Natural killer cell (primary cell): Measurements from ENCODE around the gene CCNQ. TPM values are rescaled to one million over a fixed set of nuclear protein-coding genes. Genes with fewer than 3 reads are reported as not detected.

ENCODE experiments used
- ATAC-seq, 3 donors: fragments of 150-1000 bp in 2 of 3; fragments of 200-7000 bp in 1 of 3; cut with Tn5 transposase; 1 replicate in 1 of 3; 2 replicates in 2 of 3; pipeline ENCODE4 v1.10.0; 2021; ENCODE audit warnings: mild to moderate bottlenecking in 2 of 3, moderate library complexity in 2 of 3
- DNase-seq, 2 donors: peaks; one replicate each; pipeline versions ENCODE4 v3.0.0 to v3.0.0-alpha.2; 2013 to 2021; ENCODE audit warnings: mixed read lengths in 1 of 2
- H3K27ac ChIP-seq: one replicate; pipeline ENCODE4 v1.5.1; 2013; ENCODE audit warnings: mild to moderate bottlenecking, low read length
- H3K27me3 ChIP-seq: one replicate; pipeline ENCODE4 v1.6.1; 2013; ENCODE audit warnings: low read length; ENCODE audit not compliant: control insufficient read depth, insufficient read depth
- H3K36me3 ChIP-seq: one replicate; pipeline ENCODE4 v1.6.1; 2013; ENCODE audit warnings: low read length; ENCODE audit not compliant: control insufficient read depth, insufficient read depth
- H3K4me1 ChIP-seq: one replicate; pipeline ENCODE4 v1.6.1; 2013; ENCODE audit warnings: low read length; ENCODE audit not compliant: control insufficient read depth, insufficient read depth
- H3K4me3 ChIP-seq: one replicate; pipeline ENCODE4 v1.5.1; 2013; ENCODE audit warnings: low read length
- H3K9me3 ChIP-seq: one replicate; pipeline ENCODE4 v1.6.1; 2013; ENCODE audit warnings: low read length; ENCODE audit not compliant: control insufficient read depth, insufficient read depth
- H3K27ac Mint-ChIP-seq, 2 donors: one replicate each; pipeline ENCODE4 v1.8.0; 2022; ENCODE audit warnings: mild to moderate bottlenecking in 2 of 2, mixed read lengths in 2 of 2, moderate library complexity in 1 of 2
- H3K27me3 Mint-ChIP-seq, 2 donors: one replicate each; pipeline ENCODE4 v1.8.0; 2022; ENCODE audit warnings: low read depth in 2 of 2, mixed read lengths in 2 of 2
- H3K36me3 Mint-ChIP-seq: one replicate; pipeline ENCODE4 v1.8.0; 2022; ENCODE audit warnings: mixed read lengths
- H3K4me1 Mint-ChIP-seq, 2 donors: one replicate each; pipeline ENCODE4 v1.8.0; 2022; ENCODE audit warnings: mixed read lengths in 2 of 2
- H3K4me3 Mint-ChIP-seq: one replicate; pipeline ENCODE4 v1.8.0; 2022; ENCODE audit warnings: mild to moderate bottlenecking, moderate library complexity, mixed read lengths
- H3K9me3 Mint-ChIP-seq, 2 donors: one replicate each; pipeline ENCODE4 v1.8.0; 2022; ENCODE audit warnings: mixed read lengths in 2 of 2
- CTCF ChIP-seq: fragments of 200-600 bp; IDR thresholded peaks from one replicate; pipeline ENCODE4 v1.8.0; 2022; ENCODE audit warnings: antibody characterized with exemption
- WGBS: methylation state at CpG from one replicate; pipeline ENCODE4 v1.1.7; 2013; ENCODE audit warnings: missing lambda C conversion rate; ENCODE audit not compliant: insufficient coverage; 5-methylcytosine and 5-hydroxymethylcytosine counted together
- intact Hi-C: fragments of 100-400 bp; cut with micrococcal nuclease; formaldehyde crosslinking; loops from one replicate; pipeline ENCODE4 v1.14.2; 2022
- total RNA-seq, 4 donors: library from RNA; stranded (reverse); fragments of 120-200 nt in 1 of 4; gene quantifications; one replicate each; pipeline versions ENCODE4 v1.2.3 to v1.2.4, GENCODE V29; 2013 to 2022

CCNQ gene
- total RNA-seq, 3 donors from 2014 or later (not counting 1 experiment from before 2014, with no cell fraction given), result 9.0 to 17.2 (median 12.5) TPM

- no peak overlapping the region for H3K4me3 Mint-ChIP-seq
- no peaks in the 10 kb centered on the region for H3K4me1 Mint-ChIP-seq
- Histone ChIP-seq H3K9me3 (no peaks in the 10 kb centered on the region), H3K27ac (no peak overlapping the region), H3K27me3 (peaks cover 10% of the 10 kb centered on the region), H3K4me3 (no peak overlapping the region), H3K36me3 (no peaks in the 10 kb centered on the region), H3K4me1 (peaks cover 9% of the 10 kb centered on the region)
- DNase-seq, result no peak
- H3K27me3 Mint-ChIP-seq, result peaks cover 0 to 20% of the 10 kb centered on the region in 2 donors
- no peaks in the 10 kb centered on the region for H3K9me3 Mint-ChIP-seq
- intact Hi-C loops, result no loop called here
- no peak overlapping the region for H3K27ac Mint-ChIP-seq
- WGBS, result 5% methylated on average over 4 of the region's 8 CpGs
- TF ChIP-seq CTCF, result no peak
- no peak for ATAC-seq
- H3K36me3 Mint-ChIP-seq, result no peaks in the 10 kb centered on the region
Observed at GRCh38 chrX:153641627-153642026, 42.7 kb upstream of the CCNQ start.

- intact Hi-C loops, result no loop called here
Observed at GRCh38 chrX:153640736-153641575, 42.0 kb upstream of the CCNQ start.

GRCh38 chrX:153640045-153640686 is 41.2 kb upstream of the CCNQ start:
- no peaks in the 10 kb centered on the region for H3K9me3 ChIP-seq
- H3K27me3 ChIP-seq, result peaks cover 8% of the 10 kb centered on the region
- H3K27ac ChIP-seq, result no peak overlapping the region
- WGBS, result 92% methylated on average over 20 of the region's 23 CpGs
- intact Hi-C loops, result no loop called here
- no peak overlapping the region for H3K4me3 ChIP-seq
- Mint-ChIP-seq H3K4me3 (no peak overlapping the region), H3K4me1 (no peaks in the 10 kb centered on the region), H3K27ac (no peak overlapping the region), H3K27me3 (peaks cover 0 to 14% of the 10 kb centered on the region in 2 donors), H3K36me3 (no peaks in the 10 kb centered on the region), H3K9me3 (no peaks in the 10 kb centered on the region)
- TF ChIP-seq CTCF, result no peak
- DNase-seq (no peak), ATAC-seq (no peak)
- peaks cover 7% of the 10 kb centered on the region for H3K4me1 ChIP-seq
- no peaks in the 10 kb centered on the region for H3K36me3 ChIP-seq

More at GRCh38 chrX:153640736-153641575, 42.0 kb upstream of the CCNQ start:
- no peak for DNase-seq
- ATAC-seq, result no peak
- Mint-ChIP-seq H3K27me3 (peaks cover 0 to 15% of the 10 kb centered on the region in 2 donors), H3K4me1 (no peaks in the 10 kb centered on the region), H3K36me3 (no peaks in the 10 kb centered on the region), H3K27ac (no peak overlapping the region), H3K9me3 (no peaks in the 10 kb centered on the region), H3K4me3 (no peak overlapping the region)
- H3K27ac ChIP-seq, result no peak overlapping the region
- no peaks in the 10 kb centered on the region for H3K36me3 ChIP-seq
- no peaks in the 10 kb centered on the region for H3K9me3 ChIP-seq
- H3K4me3 ChIP-seq, result no peak overlapping the region
- H3K27me3 ChIP-seq, result peaks cover 10% of the 10 kb centered on the region
- WGBS, result 39% methylated on average over 26 of the region's 26 CpGs
- no peak for TF ChIP-seq CTCF
- peaks cover 7% of the 10 kb centered on the region for H3K4me1 ChIP-seq
